BLaER1 (cell line): ENCODE results near the gene DNAJC18.

Source experiments
- H3K27ac ChIP-seq: shearing (Covaris generic); formaldehyde crosslinking; 2 replicates; pipeline ENCODE4 v1.8.1; 2022
- H3K27me3 ChIP-seq: shearing (Covaris generic); formaldehyde crosslinking; 2 replicates; pipeline ENCODE4 v1.8.1; 2022
- H3K36me3 ChIP-seq: shearing (Covaris generic); formaldehyde crosslinking; 2 replicates; pipeline ENCODE4 v1.8.1; 2022
- H3K4me1 ChIP-seq: shearing (Covaris generic); formaldehyde crosslinking; 2 replicates; pipeline ENCODE4 v1.8.1; 2022
- H3K4me2 ChIP-seq: shearing (Covaris generic); formaldehyde crosslinking; 2 replicates; pipeline ENCODE4 v1.8.1; 2022
- H3K4me3 ChIP-seq: shearing (Covaris generic); formaldehyde crosslinking; 2 replicates; pipeline ENCODE4 v1.8.1; 2022
- H3K9ac ChIP-seq: shearing (Covaris generic); formaldehyde crosslinking; 2 replicates; pipeline ENCODE4 v1.8.1; 2022
- H3K9me3 ChIP-seq: shearing (Covaris generic); formaldehyde crosslinking; 2 replicates; pipeline ENCODE4 v1.8.1; 2022
- H4K20me1 ChIP-seq: shearing (Covaris generic); formaldehyde crosslinking; 2 replicates; pipeline ENCODE4 v1.8.1; 2022
- Cebpa-rat ChIP-seq: shearing (Covaris generic); IDR thresholded peaks from 2 replicates; pipeline ENCODE4 v1.8.1; 2022

Gene DNAJC18

DNA sequence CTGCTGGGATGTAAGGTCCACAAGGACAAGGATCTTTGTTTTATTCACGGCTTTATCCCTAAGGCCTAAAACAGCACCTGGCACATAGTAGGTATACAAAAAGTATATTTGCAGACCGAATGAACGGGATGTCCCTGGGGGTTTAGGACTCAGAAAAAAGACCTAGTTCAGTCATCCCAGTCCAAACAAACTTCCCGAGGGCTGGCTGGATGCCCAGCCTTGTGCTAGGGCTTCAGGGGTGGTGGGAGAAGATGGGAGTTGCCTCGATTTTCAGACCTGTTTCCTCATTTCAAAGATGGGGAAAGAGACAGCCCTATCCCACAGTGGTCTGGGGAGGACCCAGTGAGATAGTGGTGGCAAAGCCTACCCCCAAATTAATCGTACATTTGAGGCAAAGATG, 41.4 kb downstream of the DNAJC18 start:
- peak overlapping the region; percentile 0; the same call in 1 of the 2 replicates for H3K4me2 ChIP-seq
- peaks cover 59% of the 10 kb centered on the region for H3K4me1 ChIP-seq
- no peak overlapping the region for H3K9ac ChIP-seq
- no peaks in the 10 kb centered on the region for H3K9me3 ChIP-seq
- H4K20me1 ChIP-seq = peaks cover 29% of the 10 kb centered on the region
- no peaks in the 10 kb centered on the region for H3K27me3 ChIP-seq
- no peak overlapping the region for H3K4me3 ChIP-seq
- H3K36me3 ChIP-seq = peaks cover 36% of the 10 kb centered on the region
- TF ChIP-seq Cebpa-rat = no peak
- no peak overlapping the region for H3K27ac ChIP-seq

DNA sequence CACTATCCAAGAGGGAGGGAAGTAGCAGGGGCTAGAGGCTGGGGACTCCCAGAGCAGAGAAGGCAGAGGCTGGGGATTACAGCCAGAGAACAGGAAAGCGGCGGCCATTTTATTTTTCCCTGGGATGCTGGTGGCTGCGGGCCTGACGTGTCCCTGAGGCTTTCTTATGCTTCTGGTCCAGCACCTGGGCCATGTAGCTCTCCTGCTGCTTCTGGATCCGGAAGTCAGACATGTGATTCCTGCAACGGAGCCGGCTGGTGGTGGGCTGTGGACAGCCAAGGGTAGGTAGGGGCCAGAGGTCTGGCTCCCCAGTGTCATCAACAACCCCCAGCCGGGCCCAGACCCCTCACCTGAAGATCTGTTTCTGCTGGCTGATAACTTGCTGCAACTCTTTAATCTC, 42.6 kb downstream of the DNAJC18 start:
- H3K9me3 ChIP-seq = no peaks in the 10 kb centered on the region
- peaks cover 54% of the 10 kb centered on the region for H3K4me1 ChIP-seq
- H3K4me2 ChIP-seq = peak overlapping the region; percentile 99
- no peak overlapping the region for H3K4me3 ChIP-seq
- peaks cover 36% of the 10 kb centered on the region for H3K36me3 ChIP-seq
- peak overlapping the region; percentile 98; the same call in 1 of the 2 replicates for H3K9ac ChIP-seq
- H4K20me1 ChIP-seq = peaks cover 29% of the 10 kb centered on the region
- 0 out of 2 replicates have a peak overlapping the region, but pooled peaks have one; percentile 100 for H3K27ac ChIP-seq
- no peak for TF ChIP-seq Cebpa-rat
- H3K27me3 ChIP-seq = no peaks in the 10 kb centered on the region

DNA sequence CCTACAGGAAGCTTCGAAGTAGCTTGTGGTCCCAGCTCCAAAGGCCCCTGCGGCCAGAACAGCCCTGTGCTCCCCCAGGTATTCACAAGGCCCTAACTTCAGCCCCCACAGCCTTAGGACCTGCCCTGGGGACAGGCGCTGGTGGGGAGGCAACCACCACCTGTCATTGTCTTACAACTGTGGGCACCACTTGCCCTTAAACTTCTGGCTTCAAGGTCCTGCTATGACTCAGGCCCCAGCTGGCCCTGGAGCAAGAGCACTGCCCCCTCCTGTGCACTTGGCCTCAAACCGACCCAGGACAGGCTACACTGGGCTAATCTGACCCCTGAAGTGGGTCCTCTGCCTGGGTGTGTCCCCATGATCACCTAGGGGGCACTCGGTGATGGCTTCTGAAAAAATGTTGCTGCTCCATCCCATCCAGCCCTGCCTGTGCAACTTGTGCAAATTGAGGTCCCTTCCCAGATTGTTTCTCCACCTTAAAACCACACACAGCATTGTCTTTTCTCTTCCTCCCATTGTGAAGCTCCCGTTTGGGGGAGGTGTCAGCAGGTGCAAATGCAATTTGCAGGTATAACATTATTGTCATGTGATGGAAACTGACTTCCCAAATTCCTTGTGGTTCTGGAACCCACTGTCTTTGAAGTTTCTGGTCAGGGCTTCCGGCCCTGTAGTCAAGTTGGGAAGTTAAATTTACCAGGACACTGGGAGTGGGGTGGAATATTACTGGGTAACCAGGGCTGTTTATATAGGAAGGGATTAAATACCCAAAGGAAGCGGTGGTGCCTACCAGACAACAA, 43.3 kb downstream of the DNAJC18 start:
- Histone ChIP-seq H3K4me3 (peak overlapping the region; percentile 78), H3K4me2 (peak overlapping the region; percentile 99), H3K27me3 (no peaks in the 10 kb centered on the region), H3K4me1 (peaks cover 60% of the 10 kb centered on the region), H3K36me3 (peaks cover 32% of the 10 kb centered on the region), H4K20me1 (peaks cover 29% of the 10 kb centered on the region), H3K27ac (peak overlapping the region; percentile 100), H3K9me3 (no peaks in the 10 kb centered on the region), H3K9ac (peak overlapping the region; percentile 98)
- TF ChIP-seq Cebpa-rat = no peak

DNA sequence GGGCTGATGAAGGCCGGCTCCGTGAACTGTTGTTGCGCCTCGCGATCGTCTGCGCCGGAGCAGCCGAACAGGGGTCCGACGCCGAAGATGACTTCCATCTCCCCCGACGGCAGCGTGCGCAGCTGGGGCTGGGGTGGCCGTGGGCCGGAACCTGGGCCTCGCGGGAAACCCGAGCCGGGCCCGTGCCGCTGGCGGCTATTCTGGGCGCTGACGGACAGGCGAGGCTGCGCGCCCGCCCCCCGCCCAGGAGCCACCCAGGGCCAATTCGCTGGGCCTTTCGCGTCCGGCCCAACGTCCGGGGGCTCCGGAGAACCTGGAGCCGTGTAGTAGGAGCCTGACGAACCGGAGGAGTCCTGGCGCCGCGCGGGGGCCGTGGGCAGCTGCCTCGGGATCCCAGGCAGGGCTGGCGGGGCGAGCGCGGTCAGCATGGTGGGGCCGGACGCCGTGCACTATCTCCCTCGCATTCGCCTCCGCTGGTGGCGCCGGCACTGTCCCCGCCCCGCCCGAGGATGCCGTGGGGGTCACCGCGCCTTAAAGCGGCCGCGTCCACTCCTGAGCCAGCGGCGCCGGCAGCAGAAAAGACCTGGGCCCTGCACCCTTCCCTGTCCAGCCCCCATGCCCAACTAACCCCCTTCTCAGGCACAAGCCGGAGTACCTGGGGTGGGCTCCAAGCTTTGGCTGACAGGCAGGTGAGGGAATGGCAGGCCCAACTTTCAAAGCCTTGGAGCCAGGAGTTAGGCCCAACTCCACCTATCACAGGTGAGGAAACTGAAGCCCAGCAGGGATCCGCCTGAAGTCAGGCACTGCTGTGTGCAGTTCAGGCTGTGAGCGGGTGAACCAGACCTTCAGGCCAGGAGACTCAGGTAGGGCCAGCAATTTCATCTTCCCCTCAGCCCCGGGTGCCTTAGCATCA, 44.4 kb downstream of the DNAJC18 start, which contains the start of gene PROB1:
Gene PROB1 (minus strand): TSS at position 451 of the 913 bp plus-strand sequence. CDS start 23 bp downstream, at position 428.
- H4K20me1 ChIP-seq = peaks cover 29% of the 10 kb centered on the region
- peaks cover 71% of the 10 kb centered on the region for H3K4me1 ChIP-seq
- peak within 1 kb of the TSS; percentile 99 for H3K4me2 ChIP-seq
- peaks cover 29% of the 10 kb centered on the region for H3K36me3 ChIP-seq
- H3K27ac ChIP-seq = peak within 1 kb of the TSS; percentile 100
- peak within 1 kb of the TSS; percentile 98 for H3K9ac ChIP-seq
- no peaks in the 10 kb centered on the region for H3K27me3 ChIP-seq
- H3K4me3 ChIP-seq = peak within 1 kb of the TSS; percentile 78
- no peaks in the 10 kb centered on the region for H3K9me3 ChIP-seq
- TF ChIP-seq Cebpa-rat = no peak

DNA sequence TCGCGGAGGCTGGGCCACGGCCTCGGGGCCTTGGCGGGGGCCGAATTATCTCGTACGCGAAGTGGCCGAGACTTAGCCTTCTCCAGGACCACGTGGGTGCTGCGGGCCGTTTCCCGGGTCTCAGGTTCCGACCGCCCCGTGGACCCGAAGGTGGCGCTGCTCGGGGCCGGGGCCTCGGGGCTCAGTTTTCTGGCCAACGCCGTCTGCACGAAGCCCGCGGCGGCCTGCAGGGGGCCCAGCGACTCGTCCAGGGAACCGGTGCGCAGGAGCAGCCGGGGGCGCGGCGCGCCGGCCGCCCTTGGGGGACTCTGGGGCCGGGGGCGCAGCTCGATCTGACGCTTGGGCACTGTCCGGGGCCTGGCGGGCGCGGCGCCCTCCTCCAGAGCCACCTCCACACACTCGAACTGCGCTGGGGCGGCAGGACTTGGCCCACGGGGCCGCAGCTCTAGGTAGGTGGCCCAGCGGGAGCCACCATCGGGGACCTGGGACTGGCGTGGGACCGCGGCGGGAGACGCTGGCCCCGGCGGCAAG, 45.1 kb downstream of the DNAJC18 start:
- peak overlapping the region; percentile 78 for H3K4me3 ChIP-seq

DNA sequence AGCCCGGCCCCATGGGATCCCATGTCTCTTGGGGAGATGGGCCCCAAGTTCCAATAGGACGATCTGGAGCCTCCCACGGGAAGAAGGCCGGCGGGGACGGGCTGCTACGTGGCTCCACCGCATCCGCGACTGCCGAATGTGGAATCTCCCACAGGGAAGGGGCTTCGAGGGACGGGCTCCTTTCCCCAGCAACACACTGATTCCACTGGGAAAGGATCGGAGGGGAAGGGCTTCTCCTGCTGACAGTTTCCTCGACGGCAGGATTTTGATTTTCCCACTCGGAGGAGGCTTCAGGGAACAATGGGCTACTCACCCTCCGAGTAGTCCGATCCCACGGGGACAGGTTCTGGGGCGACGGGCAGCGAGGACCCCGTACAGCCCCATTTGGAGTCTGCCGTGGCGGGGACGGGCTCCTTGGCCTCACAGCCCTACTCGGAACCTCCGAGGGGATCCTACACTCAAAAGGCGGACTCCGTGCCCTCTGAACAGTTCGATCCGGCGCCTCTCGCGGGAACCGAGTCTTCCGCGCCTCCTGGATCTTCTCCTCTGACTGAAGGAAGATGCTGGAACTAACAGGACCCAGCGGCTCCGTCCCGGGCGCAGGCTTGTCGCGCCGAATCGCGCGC, 45.7 kb downstream of the DNAJC18 start:
- Histone ChIP-seq H4K20me1 (peaks cover 29% of the 10 kb centered on the region), H3K4me2 (peak overlapping the region; percentile 99), H3K9ac (peak overlapping the region; percentile 98), H3K27ac (peak overlapping the region; percentile 100), H3K9me3 (no peaks in the 10 kb centered on the region), H3K27me3 (no peaks in the 10 kb centered on the region), H3K4me3 (peak overlapping the region; percentile 78), H3K36me3 (peaks cover 29% of the 10 kb centered on the region), H3K4me1 (peaks cover 61% of the 10 kb centered on the region)
- no peak for TF ChIP-seq Cebpa-rat

More for the DNA sequence above, 45.1 kb downstream of the DNAJC18 start:
- Histone ChIP-seq H4K20me1 (peaks cover 29% of the 10 kb centered on the region), H3K9me3 (no peaks in the 10 kb centered on the region), H3K4me2 (peak overlapping the region; percentile 99), H3K27me3 (no peaks in the 10 kb centered on the region), H3K9ac (peak overlapping the region; percentile 98), H3K27ac (peak overlapping the region; percentile 100), H3K4me1 (peaks cover 65% of the 10 kb centered on the region), H3K36me3 (peaks cover 29% of the 10 kb centered on the region)
- no peak for TF ChIP-seq Cebpa-rat

DNA sequence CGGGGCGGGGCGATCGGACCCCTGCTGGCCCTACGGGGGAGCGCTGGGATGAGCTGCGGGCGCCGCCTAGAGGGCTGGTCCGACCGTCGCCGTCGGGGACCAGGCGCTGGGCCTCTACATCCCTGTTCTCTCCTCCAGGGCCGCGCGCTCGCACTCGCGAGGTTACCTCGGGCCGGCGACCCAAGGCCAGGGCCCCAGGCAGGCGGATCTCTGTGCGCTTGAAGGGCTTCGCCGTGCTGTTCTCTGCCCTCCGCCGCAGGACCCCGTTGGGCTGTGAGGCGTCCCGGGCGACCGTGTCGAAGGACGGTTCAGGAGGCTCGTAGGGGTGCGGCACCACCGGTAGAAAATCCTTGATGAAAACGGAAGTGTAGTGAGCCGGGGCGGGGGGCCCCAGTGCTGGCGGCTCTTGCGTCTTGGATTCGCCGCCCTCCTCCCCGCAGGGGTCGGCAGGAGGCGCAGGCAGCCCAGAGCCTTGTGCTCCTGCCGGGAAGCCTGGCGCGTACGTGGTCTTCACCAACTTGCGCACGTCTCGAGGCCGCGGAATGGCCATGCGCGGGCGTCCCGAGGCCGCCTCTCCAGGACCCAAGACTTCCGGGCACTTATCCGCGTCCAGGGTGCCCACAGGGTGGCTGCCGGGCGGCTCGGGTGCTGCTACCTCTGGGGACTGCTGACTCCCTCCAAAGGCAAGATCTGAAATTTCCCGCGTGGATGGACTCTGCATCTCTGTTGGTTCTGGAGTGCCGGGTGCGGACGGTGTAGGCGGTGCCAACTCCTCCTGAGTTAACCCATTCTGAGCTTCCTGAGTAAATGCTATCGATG, 46.4 kb downstream of the DNAJC18 start:
- no peak for TF ChIP-seq Cebpa-rat
- peaks cover 29% of the 10 kb centered on the region for H3K36me3 ChIP-seq
- no peaks in the 10 kb centered on the region for H3K9me3 ChIP-seq
- H3K27me3 ChIP-seq = no peaks in the 10 kb centered on the region
- H3K27ac ChIP-seq = peak overlapping the region; percentile 100
- peak overlapping the region; percentile 99 for H3K4me2 ChIP-seq
- peak overlapping the region; percentile 98 for H3K9ac ChIP-seq
- peaks cover 55% of the 10 kb centered on the region for H3K4me1 ChIP-seq
- peak overlapping the region; percentile 78 for H3K4me3 ChIP-seq
- peaks cover 29% of the 10 kb centered on the region for H4K20me1 ChIP-seq

DNA sequence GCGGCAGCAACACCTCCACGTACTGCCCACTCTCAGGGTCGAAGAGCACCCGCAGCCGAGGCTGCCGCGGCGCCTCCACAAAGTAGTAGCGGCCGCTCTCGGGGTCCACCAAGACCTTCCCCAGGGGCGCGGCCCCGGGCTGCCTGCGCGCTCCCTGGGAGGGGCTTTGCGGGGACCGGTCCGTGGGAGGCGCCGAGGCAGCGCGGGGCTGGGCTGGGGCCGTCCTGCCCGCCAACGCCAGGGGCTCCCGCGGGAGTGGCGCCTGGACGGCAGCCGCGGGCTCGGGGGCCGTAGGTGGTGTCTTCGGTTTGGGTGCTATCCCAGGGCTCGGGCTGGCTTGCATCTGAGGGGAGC, 47.0 kb downstream of the DNAJC18 start:
- Histone ChIP-seq H3K4me1 (peaks cover 56% of the 10 kb centered on the region), H3K9me3 (no peaks in the 10 kb centered on the region), H3K27me3 (no peaks in the 10 kb centered on the region), H3K4me3 (peak overlapping the region; percentile 78), H4K20me1 (peaks cover 29% of the 10 kb centered on the region), H3K4me2 (peak overlapping the region; percentile 99), H3K9ac (peak overlapping the region; percentile 98), H3K36me3 (peaks cover 32% of the 10 kb centered on the region), H3K27ac (peak overlapping the region; percentile 100)
- no peak for TF ChIP-seq Cebpa-rat
